GM18498 (cell line): ENCODE measurements around the gene KLF2.
A peak's percentile ranks its signal among the peaks of the same experiment; 100 is the strongest.

Source experiments
- ATAC-seq: cut with Tn5 transposase; IDR thresholded peaks from one replicate; pipeline ENCODE4 v1.9.1; 2021; ENCODE audit warnings: mild to moderate bottlenecking, moderate library complexity; ENCODE audit not compliant: unreplicated experiment

KLF2 gene

GRCh38 chr19:16306728-16307402 lies 17.8 kb upstream of the KLF2 start:
- ATAC-seq, result no peak

DNA sequence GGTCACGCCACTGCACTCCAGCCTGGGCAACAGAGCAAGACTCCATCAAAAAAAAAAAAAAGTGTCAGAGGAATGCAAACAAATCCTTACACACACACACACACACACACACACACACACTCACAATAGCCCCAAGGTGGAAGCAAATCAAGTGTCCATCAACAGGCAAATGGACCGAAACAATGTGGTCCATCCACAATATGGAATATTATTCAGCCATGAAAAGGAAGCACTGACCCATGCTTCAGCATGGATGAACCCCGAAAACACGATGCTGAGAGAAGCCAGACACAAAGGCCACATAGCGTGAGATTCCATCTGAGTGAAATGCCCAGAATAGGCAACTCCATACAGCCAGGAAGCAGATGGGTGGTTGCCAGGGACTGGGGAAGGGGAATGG lies 16.5 kb upstream of the KLF2 start:
- ATAC-seq, result no peak

DNA sequence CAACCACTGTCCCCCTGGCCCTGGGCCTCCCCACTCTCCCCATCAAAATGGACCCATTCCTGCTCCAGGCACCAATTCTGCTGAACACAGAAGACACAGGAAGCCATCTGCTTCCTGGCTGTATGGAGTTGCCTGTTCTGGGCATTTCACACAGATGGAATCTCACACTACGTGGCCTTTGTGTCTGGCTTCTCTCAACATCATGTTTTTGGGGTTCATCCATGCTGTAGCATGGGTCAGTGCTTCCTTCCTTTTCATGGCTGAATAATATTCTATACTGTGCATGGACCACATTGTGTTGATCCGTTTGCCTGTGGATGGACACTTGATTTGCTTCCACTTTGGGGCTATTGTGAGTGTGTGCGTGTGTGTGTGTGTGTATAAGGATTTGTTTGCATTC lies 15.0 kb upstream of the KLF2 start:
- ATAC-seq, result no peak

DNA sequence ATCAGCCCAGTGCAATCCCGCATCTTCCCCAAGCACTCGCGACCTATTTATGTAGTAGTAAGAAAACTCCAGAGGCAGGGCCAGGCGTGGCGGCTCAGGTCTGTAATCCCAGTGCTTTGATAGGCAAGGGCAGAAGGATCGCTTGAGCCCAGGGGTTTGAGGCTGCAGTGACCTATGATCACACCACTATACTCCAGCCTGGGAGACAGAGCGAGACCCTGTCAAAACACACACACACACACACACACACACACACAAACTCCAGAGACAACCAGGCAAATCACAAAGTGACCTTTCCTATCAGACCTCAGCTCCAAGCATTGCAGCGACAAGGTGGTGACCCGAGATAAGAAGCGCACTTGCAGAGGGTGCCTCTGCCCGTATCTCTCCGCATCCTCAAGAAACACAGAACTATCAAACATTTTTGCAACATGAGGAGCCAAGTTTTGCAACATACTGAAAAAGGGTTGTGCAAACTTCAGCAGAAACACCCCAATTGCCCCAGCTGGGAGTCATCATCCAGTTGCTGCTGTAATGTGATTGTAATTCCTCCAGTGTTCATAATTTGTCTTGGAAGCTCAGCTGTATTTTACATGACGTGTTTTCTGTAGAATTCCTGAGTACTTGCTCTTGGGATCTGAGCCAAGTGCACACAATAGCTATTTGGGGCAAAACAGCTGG lies 8.7 kb upstream of the KLF2 start:
- no peak for ATAC-seq

DNA sequence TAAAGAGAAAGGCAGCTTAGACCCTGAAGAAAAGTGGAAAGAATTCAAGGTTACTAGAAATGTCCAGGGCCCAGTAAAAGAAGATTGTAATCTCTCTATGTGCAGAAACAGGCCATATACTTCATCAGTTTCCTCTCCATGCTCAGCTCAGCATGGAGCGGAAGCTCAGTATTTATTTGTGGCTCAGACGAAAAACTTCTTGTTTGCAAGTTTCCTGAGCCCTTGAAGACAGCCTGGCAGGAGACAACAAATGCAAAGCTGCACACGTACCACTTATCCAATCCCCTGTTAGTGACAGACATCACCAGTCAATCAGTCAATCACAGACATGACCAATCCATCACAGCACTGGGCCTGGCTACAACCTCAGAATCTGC lies 8.1 kb upstream of the KLF2 start:
- ATAC-seq, result no peak

- no peak for ATAC-seq
Observed at GRCh38 chr19:16319481-16319880, 5.1 kb upstream of the KLF2 start.

DNA sequence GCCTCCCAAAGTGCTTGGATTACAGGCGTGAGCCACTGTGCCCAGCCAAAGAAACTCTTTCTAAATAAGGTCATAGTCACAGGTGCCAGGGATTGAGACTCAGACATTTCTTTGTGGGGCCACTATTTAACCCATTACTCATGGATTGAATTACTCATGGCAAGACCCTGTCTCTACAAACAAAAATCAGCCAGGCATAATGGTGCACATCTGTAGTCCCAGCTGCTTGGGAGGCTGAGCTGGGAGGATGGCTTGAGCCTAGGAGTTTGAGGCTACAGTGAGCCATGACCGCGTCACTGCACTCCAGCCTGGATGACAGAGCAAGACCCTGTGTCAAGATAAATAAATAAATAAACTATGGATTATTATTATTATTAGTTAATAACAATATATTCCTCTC lies 3.6 kb upstream of the KLF2 start:
- no peak for ATAC-seq

- peak; percentile 5 for ATAC-seq
Observed at GRCh38 chr19:16325161-16325527, 518 bp downstream of the KLF2 start.

DNA sequence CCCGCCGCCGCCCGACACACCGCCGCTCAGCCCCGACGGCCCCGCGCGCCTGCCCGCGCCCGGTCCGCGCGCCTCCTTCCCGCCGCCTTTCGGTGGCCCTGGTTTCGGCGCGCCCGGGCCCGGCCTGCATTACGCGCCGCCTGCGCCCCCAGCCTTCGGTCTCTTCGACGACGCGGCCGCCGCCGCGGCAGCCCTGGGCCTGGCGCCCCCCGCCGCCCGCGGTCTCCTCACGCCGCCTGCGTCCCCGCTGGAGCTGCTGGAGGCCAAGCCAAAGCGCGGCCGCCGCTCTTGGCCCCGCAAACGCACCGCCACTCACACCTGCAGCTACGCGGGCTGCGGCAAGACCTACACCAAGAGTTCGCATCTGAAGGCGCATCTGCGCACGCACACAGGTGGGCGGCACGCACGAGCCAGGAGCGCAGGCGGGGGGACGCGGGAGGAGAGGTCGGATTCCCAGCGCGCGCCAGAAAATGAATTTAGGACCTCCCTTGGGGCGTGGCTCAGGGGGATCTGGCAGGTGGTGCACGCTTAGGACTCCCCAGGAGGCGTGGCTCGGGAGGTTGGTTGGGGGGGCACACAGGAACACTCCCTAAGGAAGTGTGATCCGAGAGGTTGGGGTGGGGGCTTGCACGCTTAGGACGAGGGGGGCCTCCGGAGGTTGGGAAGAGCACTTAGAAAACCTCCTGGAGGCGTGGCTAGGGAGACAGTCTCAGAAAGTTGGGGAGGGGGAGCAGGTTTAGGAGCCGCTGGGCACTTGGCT lies 1.2 kb downstream of the KLF2 start:
- ATAC-seq, result no peak

- no peak for ATAC-seq
Observed at GRCh38 chr19:16326401-16327168, 2.0 kb downstream of the KLF2 start.

- no peak for ATAC-seq
Observed at GRCh38 chr19:16327169-16327475, 2.5 kb downstream of the KLF2 start.

DNA sequence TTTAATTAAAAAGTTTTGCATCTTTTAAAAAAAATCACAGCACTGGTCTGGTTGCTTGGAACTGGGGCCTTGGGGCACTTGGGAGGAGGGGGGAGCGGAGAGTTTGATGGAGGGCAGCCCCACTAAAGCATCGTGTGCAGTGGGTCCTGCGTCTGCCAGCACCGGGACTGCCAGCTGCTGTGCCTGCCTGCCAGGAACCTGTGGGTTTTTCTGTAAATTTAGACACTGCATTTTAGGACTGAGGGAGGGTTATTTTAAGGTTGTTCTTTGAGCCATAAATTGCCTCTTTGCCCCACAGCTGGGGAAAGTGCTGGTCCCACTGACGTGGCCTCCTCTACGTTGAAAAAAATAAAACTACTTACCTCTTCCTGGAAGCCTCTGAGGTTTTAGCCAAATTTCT lies 2.9 kb downstream of the KLF2 start:
- ATAC-seq, result no peak

DNA sequence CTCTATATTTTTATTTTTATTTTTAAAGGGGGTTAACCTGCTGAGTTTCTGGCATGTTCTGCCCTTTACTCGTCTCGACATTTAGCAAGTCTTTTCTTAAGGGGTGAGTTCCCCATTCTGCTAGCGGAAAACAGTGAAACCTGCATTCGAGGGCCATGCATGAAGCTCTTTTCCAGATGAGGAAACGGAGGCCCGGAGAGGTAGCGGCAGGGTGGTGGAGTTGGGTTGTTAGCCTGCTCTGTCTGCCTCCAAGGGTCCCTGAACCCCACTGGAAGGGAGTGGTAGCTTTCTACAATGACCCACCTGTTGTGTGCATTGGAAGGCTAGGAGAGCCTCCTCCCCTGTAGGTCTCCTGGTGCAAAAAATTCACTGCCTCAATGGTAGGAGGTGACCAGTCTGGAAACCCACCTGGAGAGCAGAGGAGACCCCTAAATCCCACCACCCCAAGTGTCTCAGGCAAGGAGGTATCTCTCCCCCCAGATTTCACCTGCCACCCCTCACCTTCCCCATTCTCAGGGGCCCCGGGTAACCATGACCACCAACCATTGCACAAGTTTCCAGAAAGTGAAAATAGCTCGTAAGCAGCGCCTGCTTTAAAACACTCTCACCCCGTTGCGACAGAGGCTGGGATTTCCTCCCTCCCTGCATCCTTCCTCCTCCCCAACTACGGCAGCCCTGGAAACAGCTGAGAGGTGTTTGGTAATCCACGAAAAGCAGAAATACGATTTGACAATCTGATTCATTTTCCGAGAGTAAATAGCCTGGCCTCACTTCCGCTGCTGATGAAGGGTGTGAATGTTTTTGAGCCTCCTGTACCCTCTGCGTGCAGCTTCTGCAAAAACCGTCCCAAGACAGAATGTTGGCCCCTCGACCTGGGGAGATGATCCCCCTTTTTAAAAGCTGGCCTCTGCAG lies 3.5 kb downstream of the KLF2 start:
- no peak for ATAC-seq

GRCh38 chr19:16328824-16329482 lies 4.3 kb downstream of the KLF2 start:
- no peak for ATAC-seq

DNA sequence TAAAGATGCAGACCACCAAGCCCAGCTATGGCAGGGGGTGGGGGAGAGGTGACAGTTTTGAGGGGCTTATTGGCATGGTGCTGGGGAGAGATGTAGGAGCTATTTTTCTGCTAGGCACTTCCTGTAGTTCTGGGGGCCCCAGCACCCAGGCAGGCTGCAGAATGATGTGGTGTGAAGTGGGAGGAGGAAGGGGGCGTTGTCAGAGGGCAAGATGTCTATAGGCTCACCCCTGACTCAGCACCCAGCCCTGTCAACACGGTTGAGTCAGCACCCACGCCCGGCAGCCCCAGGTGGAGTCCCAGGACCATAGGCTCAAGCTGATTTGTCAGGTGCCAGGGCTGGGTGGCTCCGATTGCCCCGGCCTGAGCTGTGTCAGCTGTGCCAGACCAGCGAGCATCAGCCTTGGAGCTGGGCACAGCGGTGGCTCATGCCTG lies 5.8 kb downstream of the KLF2 start:
- ATAC-seq, result peak; percentile 54

- no peak for ATAC-seq
Observed at GRCh38 chr19:16330806-16331690, 6.4 kb downstream of the KLF2 start.

- ATAC-seq, result no peak
Observed at GRCh38 chr19:16333001-16333586, 8.5 kb downstream of the KLF2 start.

DNA sequence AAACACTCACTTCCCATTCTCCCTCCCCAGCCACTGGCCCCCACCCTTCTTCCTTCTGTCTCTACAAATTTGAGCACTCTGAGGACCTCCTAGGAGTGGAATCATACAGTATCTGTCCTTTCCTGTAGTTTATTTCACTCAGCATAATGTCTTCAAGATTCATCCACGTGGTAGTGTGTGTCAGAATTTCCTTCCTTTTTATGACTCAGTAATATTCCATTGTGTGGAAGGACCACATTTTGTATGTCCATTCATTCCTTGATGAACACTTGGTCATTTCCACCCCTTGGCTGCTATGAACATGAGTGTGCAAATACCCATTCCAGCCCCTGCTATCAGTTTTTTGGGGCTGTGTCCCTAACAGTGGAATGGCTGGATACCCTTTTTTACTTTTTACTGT lies 9.8 kb downstream of the KLF2 start:
- ATAC-seq, result no peak

GRCh38 chr19:16335226-16335625 lies 10.6 kb downstream of the KLF2 start:
- ATAC-seq, result no peak
